NCI-H2196 (cell line): ENCODE data around the gene OR8I2.
"Not testable (repeated sequence)": the region's sequence is repeated elsewhere in the genome, so short reads cannot be mapped to it uniquely, and the experiment has no call there.

ENCODE experiments used
- DNase-seq: peaks from one replicate; lab custom pipeline; 2025; ENCODE audit not compliant: unreplicated experiment; lab: John Stamatoyannopoulos, UW

Gene OR8I2

GRCh38 chr11:56093008-56093407, at the start of gene OR8I2:
Gene OR8I2 (plus strand): TSS chr11:56093308. CDS start chr11:56093308, 0 bp downstream.
- no peak for DNase-seq

GRCh38 chr11:56045538-56045937, 47.6 kb upstream of the OR8I2 start:
- no peak for DNase-seq

GRCh38 chr11:56048480-56048879, 44.6 kb upstream of the OR8I2 start:
- no peak for DNase-seq

- no peak for DNase-seq
Observed at GRCh38 chr11:56049487-56049886, 43.6 kb upstream of the OR8I2 start.

- not testable (repeated sequence) for DNase-seq
Observed at GRCh38 chr11:56056366-56056765, 36.7 kb upstream of the OR8I2 start.

GRCh38 chr11:56057661-56058237, 35.4 kb upstream of the OR8I2 start:
- not testable (repeated sequence) for DNase-seq

GRCh38 chr11:56058260-56058780, 34.8 kb upstream of the OR8I2 start:
- DNase-seq = not testable (repeated sequence)

GRCh38 chr11:56066980-56067379, 26.1 kb upstream of the OR8I2 start:
- DNase-seq = no peak

- DNase-seq = no peak
Observed at GRCh38 chr11:56089697-56090096, 3.4 kb upstream of the OR8I2 start.

- no peak for DNase-seq
Observed at GRCh38 chr11:56103210-56103737, 10.2 kb downstream of the OR8I2 start, which contains the start of gene OR8H2. Gene OR8H2 (plus strand): TSS chr11:56103687. CDS start chr11:56105043, 1,356 bp downstream.

- DNase-seq = no peak
Observed at GRCh38 chr11:56122073-56122472, 29.0 kb downstream of the OR8I2 start, which contains the start of gene OR8H3. Gene OR8H3 (plus strand): TSS chr11:56122373. CDS start chr11:56122373, 0 bp downstream.

GRCh38 chr11:56140151-56140661, 47.1 kb downstream of the OR8I2 start, which contains the start of gene OR8J3:
Gene OR8J3 (minus strand): TSS chr11:56140201. CDS start chr11:56137718, 2,483 bp downstream.
- DNase-seq = no peak

- DNase-seq = not testable (repeated sequence)
Observed at GRCh38 chr11:56143681-56144080, 50.6 kb downstream of the OR8I2 start.
